ENCODE data around the gene CARD8.

CARD8 gene

DNA sequence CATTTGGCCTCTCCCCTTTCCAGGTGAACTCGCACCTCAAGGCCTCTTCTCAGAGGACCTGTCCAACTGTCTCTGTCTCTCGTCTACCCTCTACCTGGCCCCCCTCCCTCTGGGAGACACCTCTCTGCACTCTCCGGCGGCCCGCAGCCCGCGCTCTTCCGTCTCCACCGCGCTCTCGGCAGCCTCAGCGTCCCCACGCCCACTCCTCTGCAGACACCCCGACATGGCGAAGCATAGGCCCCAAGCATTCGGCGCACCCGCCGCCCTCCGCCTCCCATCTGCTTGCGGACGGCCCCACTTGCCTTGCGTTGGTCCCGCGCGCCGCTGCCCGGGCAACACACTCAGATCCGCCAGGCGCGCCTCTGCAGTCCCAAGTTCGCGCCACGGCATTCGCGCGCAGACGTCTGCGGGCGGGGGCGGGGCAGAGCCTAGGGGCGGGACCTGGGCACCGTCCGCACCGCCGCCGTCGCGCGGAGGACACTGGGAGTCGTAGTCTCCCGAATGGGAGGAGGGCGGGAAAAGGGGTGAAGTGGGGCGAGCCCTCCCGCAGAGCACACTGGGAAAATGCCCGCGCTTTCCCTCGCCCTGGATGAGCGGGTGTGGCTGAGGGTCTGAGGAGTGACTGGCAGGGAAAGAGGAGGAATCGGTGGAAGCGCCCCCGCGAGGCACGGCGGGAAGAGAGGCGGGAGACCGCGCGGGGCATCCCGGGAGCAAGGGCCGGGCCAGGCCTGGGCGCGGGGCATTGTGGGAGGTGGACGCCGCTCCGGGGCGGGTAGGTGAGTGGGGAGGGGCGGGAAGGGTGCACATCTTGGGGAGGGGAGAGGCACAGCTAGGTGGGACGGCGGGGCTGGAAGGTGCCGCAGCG lies 85.5 kb downstream of the CARD8 start, which contains the start of the genes LIG1 and ZSWIM9:
Gene LIG1 (minus strand): TSS at position 406 of the 865 bp plus-strand sequence. CDS start 4,778 bp downstream, outside the sequence.
Gene ZSWIM9 (plus strand): TSS at position 742 of the 865 bp plus-strand sequence. CDS start 1,123 bp downstream, outside the sequence.
- DNase-seq = peak; percentile 91

DNA sequence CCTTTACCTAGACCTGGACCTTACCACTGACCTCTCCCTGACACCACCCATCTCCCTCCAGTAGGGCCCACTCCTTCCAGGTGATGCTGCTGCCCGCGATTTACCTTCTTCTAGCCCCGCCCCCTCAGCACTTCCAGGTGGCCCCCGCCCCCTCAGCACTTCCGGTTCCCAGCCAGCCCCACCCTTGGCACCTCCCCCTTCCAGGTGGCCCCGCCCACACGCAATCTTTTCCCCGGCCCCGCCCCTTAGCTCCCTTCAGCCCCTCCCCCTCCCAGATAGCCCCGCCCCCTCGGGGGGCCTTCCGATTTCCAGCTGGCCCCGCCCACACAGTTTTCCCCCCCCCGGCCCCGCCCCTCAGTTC lies 86.2 kb downstream of the CARD8 start:
- peak; percentile 87 for DNase-seq

DNA sequence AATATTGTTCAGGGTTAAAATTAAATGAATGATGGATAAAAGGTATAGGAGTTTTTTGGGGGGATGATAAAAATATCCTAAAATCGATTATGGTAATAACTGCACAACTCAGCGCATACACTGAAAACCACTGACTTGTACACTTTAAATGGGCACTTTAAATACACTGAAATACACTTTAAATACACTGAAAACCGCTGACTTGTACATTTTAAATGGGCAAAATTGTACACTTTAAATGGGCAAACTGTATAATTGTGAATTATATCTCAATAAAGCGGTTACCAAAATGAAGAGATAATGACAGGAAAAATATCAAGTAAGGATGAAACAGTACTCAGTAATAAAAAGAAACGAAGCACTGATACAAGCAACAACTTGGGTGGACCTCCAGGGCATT lies 87.0 kb downstream of the CARD8 start:
- no peak for DNase-seq

DNA sequence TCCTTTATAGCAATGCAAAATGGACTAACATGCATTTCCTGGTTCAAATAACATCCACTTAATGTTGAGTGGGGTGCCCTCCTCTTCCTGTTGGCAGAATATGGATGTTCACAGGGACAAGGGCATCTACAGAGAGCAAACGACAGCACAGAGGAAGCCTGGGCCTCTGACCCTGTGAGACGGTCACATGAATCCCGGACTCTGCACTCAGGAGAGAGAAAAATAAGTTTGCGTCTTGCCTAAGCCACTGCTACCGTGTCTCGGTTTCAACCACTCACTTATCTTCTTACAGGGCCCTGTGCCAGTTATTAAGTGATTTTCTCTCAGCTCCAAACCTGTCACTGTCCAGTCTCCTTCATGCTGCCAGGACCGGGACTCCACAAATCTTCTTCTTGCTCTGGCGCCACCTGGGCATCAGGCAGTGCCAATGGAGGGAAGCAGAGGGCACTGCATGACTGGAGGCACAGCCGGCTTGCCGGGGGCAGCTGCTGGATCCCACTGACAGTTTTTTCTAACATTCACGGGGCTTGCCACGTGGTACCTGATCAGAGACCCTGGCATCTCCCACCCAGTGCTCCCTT lies 97.4 kb downstream of the CARD8 start:
- DNase-seq = no peak
